BLaER1 (cell line): Measurements from ENCODE around the gene SEMA3E.

Source experiments
- H3K27ac ChIP-seq: shearing (Covaris generic); formaldehyde crosslinking; 2 replicates; pipeline ENCODE4 v1.8.1; 2022
- H3K27me3 ChIP-seq: shearing (Covaris generic); formaldehyde crosslinking; 2 replicates; pipeline ENCODE4 v1.8.1; 2022
- H3K36me3 ChIP-seq: shearing (Covaris generic); formaldehyde crosslinking; 2 replicates; pipeline ENCODE4 v1.8.1; 2022
- H3K4me1 ChIP-seq: shearing (Covaris generic); formaldehyde crosslinking; 2 replicates; pipeline ENCODE4 v1.8.1; 2022
- H3K4me2 ChIP-seq: shearing (Covaris generic); formaldehyde crosslinking; 2 replicates; pipeline ENCODE4 v1.8.1; 2022
- H3K4me3 ChIP-seq: shearing (Covaris generic); formaldehyde crosslinking; 2 replicates; pipeline ENCODE4 v1.8.1; 2022
- H3K9ac ChIP-seq: shearing (Covaris generic); formaldehyde crosslinking; 2 replicates; pipeline ENCODE4 v1.8.1; 2022
- H3K9me3 ChIP-seq: shearing (Covaris generic); formaldehyde crosslinking; 2 replicates; pipeline ENCODE4 v1.8.1; 2022
- H4K20me1 ChIP-seq: shearing (Covaris generic); formaldehyde crosslinking; 2 replicates; pipeline ENCODE4 v1.8.1; 2022
- Cebpa-rat ChIP-seq: shearing (Covaris generic); IDR thresholded peaks from 2 replicates; pipeline ENCODE4 v1.8.1; 2022

SEMA3E gene

DNA sequence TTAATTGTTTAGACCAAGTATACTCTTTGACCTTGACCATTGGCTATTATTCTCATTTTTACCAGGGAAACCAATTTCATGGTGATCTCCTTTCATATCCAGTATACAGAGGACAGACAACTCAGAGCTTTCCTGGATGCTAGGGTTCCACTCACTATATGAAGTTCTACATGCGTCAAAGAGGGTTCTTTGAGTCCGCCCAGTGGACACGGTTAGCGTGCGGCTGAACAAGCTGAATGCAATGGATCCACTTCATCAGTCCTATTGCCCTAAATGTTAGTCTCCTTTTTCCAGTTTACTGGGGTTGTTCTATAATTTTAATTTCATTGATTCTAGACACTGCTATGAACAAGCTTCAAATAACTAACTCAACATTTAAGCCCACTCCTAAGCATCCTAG, 323.9 kb downstream of the SEMA3E start:
- Histone ChIP-seq H3K9me3 (no peaks in the 10 kb centered on the region), H3K4me1 (no peaks in the 10 kb centered on the region), H3K4me3 (no peak overlapping the region), H3K27ac (no peak overlapping the region), H3K36me3 (no peaks in the 10 kb centered on the region), H3K9ac (no peak overlapping the region), H3K4me2 (no peak overlapping the region), H3K27me3 (no peaks in the 10 kb centered on the region), H4K20me1 (no peaks in the 10 kb centered on the region)
- TF ChIP-seq Cebpa-rat, result no peak

DNA sequence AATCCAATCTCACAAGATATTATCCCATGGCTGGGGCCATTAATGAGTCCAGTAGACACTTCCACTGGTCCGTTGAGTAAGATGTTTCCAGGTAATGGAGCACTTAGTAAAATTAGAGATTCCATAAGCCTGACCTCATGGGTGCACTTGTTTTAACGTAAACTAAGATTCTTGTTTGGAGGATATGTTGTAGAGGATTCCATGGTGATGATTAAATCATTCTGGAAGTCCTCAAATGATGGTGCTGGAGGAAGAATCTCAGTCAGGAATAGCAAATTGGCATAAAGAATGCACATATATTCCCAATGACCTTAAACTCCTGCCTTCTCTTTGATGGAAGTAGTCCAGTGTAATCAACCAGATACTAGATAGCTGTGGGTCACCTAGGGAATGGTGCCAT, 324.3 kb downstream of the SEMA3E start:
- Histone ChIP-seq H3K4me2 (no peak overlapping the region), H4K20me1 (no peaks in the 10 kb centered on the region), H3K9ac (no peak overlapping the region), H3K9me3 (no peaks in the 10 kb centered on the region), H3K4me3 (no peak overlapping the region), H3K27me3 (no peaks in the 10 kb centered on the region), H3K27ac (no peak overlapping the region), H3K4me1 (no peaks in the 10 kb centered on the region), H3K36me3 (no peaks in the 10 kb centered on the region)
- no peak for TF ChIP-seq Cebpa-rat

DNA sequence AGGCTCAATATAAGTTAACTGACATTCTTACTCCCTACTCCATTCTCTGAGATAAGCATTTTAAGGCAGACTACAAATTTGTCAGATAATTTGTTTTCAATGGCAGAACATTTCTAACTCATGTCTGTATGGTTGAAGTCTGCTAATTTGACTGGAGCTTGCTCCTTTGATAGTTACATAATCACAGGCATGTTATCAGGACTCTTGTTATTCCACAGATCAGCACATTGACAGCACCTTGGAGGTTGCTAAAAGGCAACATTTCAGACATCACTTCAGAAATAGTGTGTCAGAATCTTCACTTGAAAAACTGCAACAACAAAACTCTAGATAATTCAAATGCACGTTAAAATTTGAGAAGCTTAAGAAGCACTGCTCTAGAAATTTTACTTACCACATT, 327.9 kb downstream of the SEMA3E start:
- H3K4me1 ChIP-seq, result no peaks in the 10 kb centered on the region
- no peaks in the 10 kb centered on the region for H4K20me1 ChIP-seq
- H3K9ac ChIP-seq, result no peak overlapping the region

DNA sequence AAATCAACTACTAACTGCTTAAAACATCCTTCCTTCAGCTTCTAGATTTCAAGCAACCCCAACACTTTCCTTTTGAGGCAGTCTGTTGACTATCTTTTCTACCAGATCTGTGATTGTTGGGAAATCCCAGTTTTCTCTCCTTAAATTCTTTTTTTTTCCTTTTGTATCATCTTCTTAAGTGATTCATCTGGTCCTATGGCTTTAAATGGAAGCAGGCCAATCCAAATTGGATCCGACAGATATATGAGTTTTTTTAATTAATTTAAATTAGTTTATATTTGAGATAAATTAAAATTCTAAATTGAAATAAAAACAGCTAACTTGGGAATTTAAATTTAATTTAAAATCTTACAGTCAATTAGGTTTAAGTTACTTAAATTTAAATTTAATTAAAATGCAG, 335.0 kb downstream of the SEMA3E start:
- Histone ChIP-seq H3K9ac (no peak overlapping the region), H4K20me1 (no peaks in the 10 kb centered on the region), H3K36me3 (no peaks in the 10 kb centered on the region), H3K9me3 (no peaks in the 10 kb centered on the region), H3K27me3 (no peaks in the 10 kb centered on the region), H3K27ac (no peak overlapping the region), H3K4me1 (no peaks in the 10 kb centered on the region), H3K4me3 (no peak overlapping the region), H3K4me2 (no peak overlapping the region)
- TF ChIP-seq Cebpa-rat, result no peak

More for the DNA sequence above, 327.9 kb downstream of the SEMA3E start:
- H3K9me3 ChIP-seq, result no peaks in the 10 kb centered on the region
- H3K27ac ChIP-seq, result no peak overlapping the region
- TF ChIP-seq Cebpa-rat, result no peak
- H3K4me3 ChIP-seq, result no peak overlapping the region
- no peaks in the 10 kb centered on the region for H3K27me3 ChIP-seq
- no peak overlapping the region for H3K4me2 ChIP-seq
- H3K36me3 ChIP-seq, result no peaks in the 10 kb centered on the region
